Stomach (tissue), 9 donors: ENCODE measurements around the gene ZNF518B. TPM values are rescaled to one million over a fixed set of nuclear protein-coding genes. Genes with fewer than 3 reads are reported as not detected.

Experiments used
- DNase-seq, 2 donors: peaks; one replicate each; pipeline versions ENCODE4 v3.0.0 to v3.0.0-alpha.2; 2013 to 2019
- H3K27ac ChIP-seq, 5 donors: fragments of 200-600 bp in 4 of 5; sonication (generic) in 4 of 5; one replicate each; pipeline ENCODE4 v1.5.1; 2013 to 2019; ENCODE audit warnings: mild to moderate bottlenecking in 1 of 5, moderate library complexity in 1 of 5
- H3K27me3 ChIP-seq, 3 donors: fragments of 200-600 bp; sonication (generic); one replicate each; pipeline ENCODE4 v1.5.1; 2017 to 2019; ENCODE audit warnings: mixed run types in 1 of 3
- H3K36me3 ChIP-seq, 4 donors: fragments of 200-600 bp; sonication (generic); 1 replicate in 3 of 4; 2 replicates in 1 of 4; pipeline ENCODE4 v1.5.1; 2016 to 2019
- H3K4me1 ChIP-seq, 4 donors: fragments of 200-600 bp; sonication (generic); one replicate each; pipeline ENCODE4 v1.5.1; 2016 to 2019
- H3K4me3 ChIP-seq, 4 donors: fragments of 200-600 bp; sonication (generic) in 3 of 4; one replicate each; pipeline ENCODE4 v1.5.1; 2016 to 2019; ENCODE audit warnings: mild to moderate bottlenecking in 1 of 4
- H3K9me3 ChIP-seq, 4 donors: fragments of 200-600 bp; sonication (generic); one replicate each; pipeline ENCODE4 v1.5.1; 2016 to 2019
- CTCF ChIP-seq, 7 experiments: fragments of 450-650 bp in 4 of 7; fragments of 200-600 bp in 3 of 7; sonication (generic) in 3 of 7; IDR thresholded peaks; one replicate each; pipeline ENCODE4 v1.5.1; 2016 to 2019; ENCODE audit warnings: antibody characterized with exemption in 7 of 7, control low read depth in 2 of 7, mild to moderate bottlenecking in 1 of 7
- EP300 ChIP-seq: sonication (generic); formaldehyde crosslinking; IDR thresholded peaks from one replicate; pipeline ENCODE4 v1.6.1; 2017; ENCODE audit warnings: antibody characterized with exemption
- POLR2A ChIP-seq, 4 donors: fragments of 450-650 bp; IDR thresholded peaks; one replicate each; pipeline ENCODE4 v1.6.1; 2016; ENCODE audit warnings: antibody characterized with exemption in 4 of 4, control low read depth in 2 of 4, mild to moderate bottlenecking in 1 of 4, moderate library complexity in 1 of 4
- POLR2AphosphoS5 ChIP-seq, 3 donors: sonication (generic); formaldehyde crosslinking; IDR thresholded peaks; one replicate each; pipeline ENCODE4 v1.6.1; 2016; ENCODE audit warnings: antibody characterized with exemption in 3 of 3
- WGBS, 5 donors: extraction: QIAGEN DNeasy Blood & Tissue Kit in 3 of 5; methylation state at CpG; one replicate each; pipeline versions ENCODE4 v1.1.5 to v1.1.7; 2013 to 2018; 5-methylcytosine and 5-hydroxymethylcytosine counted together
- intact Hi-C: fragments of 100-400 bp; cut with DNase I; formaldehyde crosslinking; loops from one replicate; pipeline ENCODE4 v1.15.1; 2023; ENCODE audit warnings: low total_unique reads
- polyA plus RNA-seq, 3 donors: library from polyadenylated mRNA; stranded (reverse); fragments of 200-250 nt; gene quantifications; one replicate each; pipeline ENCODE4 v1.2.3, GENCODE V29; 2013
- total RNA-seq, 5 donors: library from RNA; depleted of rRNA; stranded (reverse); fragments of >200 nt; gene quantifications; one replicate each; pipeline versions ENCODE4 v1.1.0 to v1.2.3, GENCODE V29; 2014 to 2016
- donor health status: healthy with polysubstance abuse.
- donor health status: Bipolar disorder and iron deficiency.
- donor health status: healthy.

Gene ZNF518B
- total and polyA plus RNA-seq, 8 donors, result 3.5 to 40.6 (median 8.3) TPM

DNA sequence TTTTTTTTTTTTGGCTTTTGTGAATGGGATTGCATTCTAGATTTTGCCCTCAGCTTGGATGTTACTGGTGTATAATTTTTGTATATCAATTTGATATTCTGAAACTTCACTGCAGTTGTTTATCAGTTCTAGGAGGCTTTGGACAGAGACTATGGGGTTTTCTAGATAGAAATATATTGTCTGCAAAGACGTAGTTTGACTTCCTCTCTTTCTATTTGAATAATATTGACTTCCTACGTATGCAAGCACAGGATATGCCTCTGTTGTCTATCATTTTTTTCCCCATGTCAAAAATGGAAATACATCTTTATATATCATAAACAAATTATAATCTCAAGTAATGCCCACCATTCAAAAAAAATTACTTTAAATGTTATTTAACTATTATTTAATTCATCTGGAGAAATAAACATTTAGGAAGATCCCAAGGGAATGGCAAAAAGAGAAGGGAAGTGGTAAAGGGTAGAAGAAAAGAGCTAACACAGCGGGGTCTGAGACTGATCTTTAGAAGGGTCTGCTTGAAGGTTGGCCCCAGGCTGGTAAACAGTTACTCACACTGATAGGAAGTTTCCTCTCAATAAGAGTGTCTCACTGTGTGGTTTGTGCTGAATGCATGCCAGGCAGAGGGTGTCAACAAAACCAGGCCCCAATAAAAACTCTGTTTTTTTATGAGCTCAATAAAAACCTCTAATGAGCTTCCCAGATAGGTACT lies 35.7 kb downstream of the ZNF518B start:
- Histone ChIP-seq H3K9me3 (peaks cover 0 to 5% (median 0%) of the 10 kb centered on the region in 4 donors), H3K27me3 (no peaks in the 10 kb centered on the region), H3K27ac (no peak overlapping the region), H3K4me1 (no peaks in the 10 kb centered on the region), H3K36me3 (no peaks in the 10 kb centered on the region), H3K4me3 (no peak overlapping the region)
- peak in 1 of 2 donors; percentile 9 for DNase-seq
- intact Hi-C loops, result no loop called here
- TF ChIP-seq EP300, result no peak
- TF ChIP-seq POLR2AphosphoS5 (IDR thresholded peaks at IDR 0.05), result no peak
- no peak for TF ChIP-seq POLR2A (IDR thresholded peaks at IDR 0.05)
- 58 to 63% (median 60%) methylated on average over 3 of the region's 3 CpGs for WGBS, 5 donors

- WGBS, 5 donors, result 85 to 95% (median 87%) methylated on average over 6 of the region's 6 CpGs
- no peak for DNase-seq
- intact Hi-C loops, result no loop called here
Measured at GRCh38 chr4:10417740-10418139, 39.5 kb downstream of the ZNF518B start.

GRCh38 chr4:10416441-10416840 lies 40.8 kb downstream of the ZNF518B start:
- H3K27me3 ChIP-seq, result no peaks in the 10 kb centered on the region
- peaks cover 0 to 5% (median 0%) of the 10 kb centered on the region in 4 donors for H3K9me3 ChIP-seq
- H3K4me3 ChIP-seq, result no peak overlapping the region
- H3K4me1 ChIP-seq, result no peaks in the 10 kb centered on the region
- TF ChIP-seq POLR2AphosphoS5 (IDR thresholded peaks at IDR 0.05) (no peak), CTCF (IDR thresholded peaks at IDR 0.05) (no peak), POLR2A (IDR thresholded peaks at IDR 0.05) (no peak), EP300 (no peak)
- WGBS, 5 donors, result 62 to 78% (median 68%) methylated on average over 2 of the region's 2 CpGs
- no peaks in the 10 kb centered on the region for H3K36me3 ChIP-seq
- H3K27ac ChIP-seq, result no peak overlapping the region
- DNase-seq, result peak in 1 of 2 donors; percentile 53
- intact Hi-C loops, result no loop called here

More at GRCh38 chr4:10417740-10418139, 39.5 kb downstream of the ZNF518B start:
- Histone ChIP-seq H3K27ac (no peak overlapping the region), H3K9me3 (peaks cover 0 to 5% (median 0%) of the 10 kb centered on the region in 4 donors), H3K27me3 (no peaks in the 10 kb centered on the region), H3K4me3 (no peak overlapping the region), H3K4me1 (no peaks in the 10 kb centered on the region), H3K36me3 (no peaks in the 10 kb centered on the region)
- TF ChIP-seq POLR2A (IDR thresholded peaks at IDR 0.05) (no peak), POLR2AphosphoS5 (IDR thresholded peaks at IDR 0.05) (no peak), CTCF (IDR thresholded peaks at IDR 0.05) (no peak), EP300 (no peak)

GRCh38 chr4:10413177-10413576 lies 44.0 kb downstream of the ZNF518B start:
- no peak overlapping the region for H3K27ac ChIP-seq
- TF ChIP-seq CTCF (IDR thresholded peaks at IDR 0.05) (no peak), POLR2A (IDR thresholded peaks at IDR 0.05) (no peak), EP300 (no peak), POLR2AphosphoS5 (IDR thresholded peaks at IDR 0.05) (no peak)
- H3K27me3 ChIP-seq, result no peaks in the 10 kb centered on the region
- H3K36me3 ChIP-seq, result no peaks in the 10 kb centered on the region
- intact Hi-C loops, result no loop called here
- 58 to 72% (median 65%) methylated on average over 2 of the region's 2 CpGs for WGBS, 5 donors
- no peaks in the 10 kb centered on the region for H3K9me3 ChIP-seq
- no peak overlapping the region for H3K4me3 ChIP-seq
- DNase-seq, result no peak
- H3K4me1 ChIP-seq, result no peaks in the 10 kb centered on the region

- intact Hi-C loops, result no loop called here
- no peak for DNase-seq
- Histone ChIP-seq H3K4me1 (no peaks in the 10 kb centered on the region), H3K4me3 (no peak overlapping the region), H3K9me3 (no peaks in the 10 kb centered on the region), H3K36me3 (no peaks in the 10 kb centered on the region), H3K27me3 (no peaks in the 10 kb centered on the region), H3K27ac (no peak overlapping the region)
- no peak for TF ChIP-seq POLR2A (IDR thresholded peaks at IDR 0.05)
- no peak for TF ChIP-seq POLR2AphosphoS5 (IDR thresholded peaks at IDR 0.05)
- TF ChIP-seq EP300, result no peak
- TF ChIP-seq CTCF (IDR thresholded peaks at IDR 0.05), result no peak
- WGBS, 5 donors, result 45 to 64% (median 46%) methylated on average over 8 of the region's 8 CpGs
Measured at GRCh38 chr4:10405672-10406071, 51.6 kb downstream of the ZNF518B start.
